ENCODE data around the gene BCAR1. TPM values are rescaled to one million over a fixed set of nuclear protein-coding genes. Genes with fewer than 3 reads are reported as not detected.

The BCAR1 gene
- total RNA-seq, 1 experiment from 2014 or later, result 58.6 TPM

DNA sequence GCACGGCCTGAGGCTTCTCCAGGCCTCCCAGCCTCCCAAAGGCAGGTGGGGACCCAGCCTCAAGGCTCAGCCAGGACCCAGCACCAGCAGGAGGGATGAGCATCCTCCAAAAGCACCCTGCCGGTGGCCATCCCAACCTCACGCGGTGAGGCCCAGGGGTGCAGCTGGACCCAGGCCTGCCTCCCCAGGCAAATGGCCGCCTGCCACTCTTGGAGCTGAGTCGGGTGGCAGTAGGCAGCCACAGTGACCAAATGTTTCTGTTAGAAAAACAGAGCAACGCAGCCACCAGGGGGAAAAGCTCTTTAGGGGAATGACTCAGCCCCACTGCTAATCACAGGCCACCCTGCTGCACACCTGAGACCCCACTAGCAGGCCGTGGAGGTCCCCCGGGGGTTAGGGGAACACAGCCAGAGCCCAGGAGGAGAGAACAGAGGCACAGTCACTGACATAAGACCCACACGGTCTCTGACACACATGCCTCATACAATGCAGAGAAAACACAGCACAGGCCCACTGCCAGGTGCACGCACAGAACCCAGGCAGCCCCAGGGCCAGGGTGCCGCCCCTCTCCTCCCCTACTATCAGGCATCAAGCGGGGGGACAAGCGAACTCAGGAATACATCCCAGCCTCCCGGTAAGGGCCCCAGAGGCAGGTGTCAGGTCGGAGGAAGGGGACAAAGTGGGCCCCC is 12.4 kb downstream of the BCAR1 start:
- intact Hi-C loops (cut with micrococcal nuclease), result no loop called here
- Mint-ChIP-seq H3K4me3 (ENCODE audit: unreplicated experiment) (no peak overlapping the region), H3K36me3 (ENCODE audit: insufficient read depth, unreplicated experiment) (peaks cover 38% of the 10 kb centered on the region), H3K27me3 (ENCODE audit: insufficient read depth, unreplicated experiment) (no peaks in the 10 kb centered on the region), H3K4me1 (ENCODE audit: insufficient read depth, unreplicated experiment) (peaks cover 14% of the 10 kb centered on the region), H3K27ac (ENCODE audit: low read depth, unreplicated experiment) (no peak overlapping the region), H3K9me3 (ENCODE audit: unreplicated experiment) (no peaks in the 10 kb centered on the region)
- TF ChIP-seq, protein P1, sequence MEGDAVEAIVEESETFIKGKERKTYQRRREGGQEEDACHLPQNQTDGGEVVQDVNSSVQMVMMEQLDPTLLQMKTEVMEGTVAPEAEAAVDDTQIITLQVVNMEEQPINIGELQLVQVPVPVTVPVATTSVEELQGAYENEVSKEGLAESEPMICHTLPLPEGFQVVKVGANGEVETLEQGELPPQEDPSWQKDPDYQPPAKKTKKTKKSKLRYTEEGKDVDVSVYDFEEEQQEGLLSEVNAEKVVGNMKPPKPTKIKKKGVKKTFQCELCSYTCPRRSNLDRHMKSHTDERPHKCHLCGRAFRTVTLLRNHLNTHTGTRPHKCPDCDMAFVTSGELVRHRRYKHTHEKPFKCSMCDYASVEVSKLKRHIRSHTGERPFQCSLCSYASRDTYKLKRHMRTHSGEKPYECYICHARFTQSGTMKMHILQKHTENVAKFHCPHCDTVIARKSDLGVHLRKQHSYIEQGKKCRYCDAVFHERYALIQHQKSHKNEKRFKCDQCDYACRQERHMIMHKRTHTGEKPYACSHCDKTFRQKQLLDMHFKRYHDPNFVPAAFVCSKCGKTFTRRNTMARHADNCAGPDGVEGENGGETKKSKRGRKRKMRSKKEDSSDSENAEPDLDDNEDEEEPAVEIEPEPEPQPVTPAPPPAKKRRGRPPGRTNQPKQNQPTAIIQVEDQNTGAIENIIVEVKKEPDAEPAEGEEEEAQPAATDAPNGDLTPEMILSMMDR (IDR thresholded peaks at IDR 0.05; ENCODE audit: unreplicated experiment), result no peak
- DNase-seq (ENCODE audit: unreplicated experiment), result no peak
- POLR2A ChIA-PET, result interaction anchor here (0.5 to 0.6 kb wide), 2 partner anchors 12 to 270 kb away, joined by 3 read pairs; no protein-coding TSS in a partner anchor
- CTCF ChIA-PET, result interaction anchor here (0.7 to 1.0 kb wide), 2 partner anchors 140 to 165 kb away, joined by 3 read pairs; no protein-coding TSS in a partner anchor
- no TSS peak for BruUV-seq (replicated peaks)

- H3K27me3 Mint-ChIP-seq (ENCODE audit: insufficient read depth, unreplicated experiment), result no peaks in the 10 kb centered on the region
- TF ChIP-seq, protein P1 (IDR thresholded peaks at IDR 0.05; ENCODE audit: unreplicated experiment), result no peak
- no TSS peak for BruUV-seq (replicated peaks)
- intact Hi-C loops (cut with micrococcal nuclease), result no loop called here
- H3K36me3 Mint-ChIP-seq (ENCODE audit: insufficient read depth, unreplicated experiment), result peaks cover 37% of the 10 kb centered on the region
- no peak for DNase-seq (ENCODE audit: unreplicated experiment)
- H3K27ac Mint-ChIP-seq (ENCODE audit: low read depth, unreplicated experiment), result no peak overlapping the region
- ChIA-PET POLR2A (interaction anchor here (0.6 to 1.3 kb wide), 2 partner anchors 67 to 271 kb away, joined by 3 to 4 read pairs; no protein-coding TSS in a partner anchor), CTCF (interaction anchor here (0.5 to 1.0 kb wide), 5 partner anchors 8 to 165 kb away, joined by 3 read pairs; no protein-coding TSS in a partner anchor)
- no peak overlapping the region for H3K4me3 Mint-ChIP-seq (ENCODE audit: unreplicated experiment)
- peaks cover 11% of the 10 kb centered on the region for H3K4me1 Mint-ChIP-seq (ENCODE audit: insufficient read depth, unreplicated experiment)
- no peaks in the 10 kb centered on the region for H3K9me3 Mint-ChIP-seq (ENCODE audit: unreplicated experiment)
Observed at GRCh38 chr16:75238132-75238852, 13.1 kb downstream of the BCAR1 start.

GRCh38 chr16:75237398-75238131 is 13.9 kb downstream of the BCAR1 start:
- ChIA-PET POLR2A (interaction anchor here (1.3 to 2.3 kb wide), 2 partner anchors 13 to 68 kb away, joined by 4 to 8 read pairs; no protein-coding TSS in a partner anchor), CTCF (interaction anchor here (0.5 to 1.0 kb wide), 4 partner anchors 8 to 70 kb away, joined by 3 read pairs; no protein-coding TSS in a partner anchor)
- intact Hi-C loops (cut with micrococcal nuclease), result no loop called here
- no peaks in the 10 kb centered on the region for H3K27me3 Mint-ChIP-seq (ENCODE audit: insufficient read depth, unreplicated experiment)
- TF ChIP-seq, protein P1 (IDR thresholded peaks at IDR 0.05; ENCODE audit: unreplicated experiment), result no peak
- H3K27ac Mint-ChIP-seq (ENCODE audit: low read depth, unreplicated experiment), result no peak overlapping the region
- H3K4me1 Mint-ChIP-seq (ENCODE audit: insufficient read depth, unreplicated experiment), result peaks cover 11% of the 10 kb centered on the region
- BruUV-seq (replicated peaks), result no TSS peak
- no peaks in the 10 kb centered on the region for H3K9me3 Mint-ChIP-seq (ENCODE audit: unreplicated experiment)
- peaks cover 39% of the 10 kb centered on the region for H3K36me3 Mint-ChIP-seq (ENCODE audit: insufficient read depth, unreplicated experiment)
- no peak overlapping the region for H3K4me3 Mint-ChIP-seq (ENCODE audit: unreplicated experiment)
- no peak for DNase-seq (ENCODE audit: unreplicated experiment)

All from MCF 10A (cell line).